K562 (cell line): ENCODE data around the gene AMOTL1. TPM values are rescaled to one million over a fixed set of nuclear protein-coding genes. Genes with fewer than 3 reads are reported as not detected.

Experiments
- ATAC-seq: fragments of 200-7000 bp; cut with Tn5 transposase; 3 replicates; pipeline ENCODE4 v1.9.1; 2020; ENCODE audit warnings: moderate library complexity
- BruUV-seq: library from RNA; stranded (reverse); fragments of 400-500 nt; replicated peaks from 2 replicates; lab custom pipeline; 2021; lab: Mats Ljungman, UMichigan
- CTCF ChIA-PET: fragments of 300-600 bp; formaldehyde crosslinking; extraction: SDS; loops from one replicate; lab custom pipeline; 2021; ENCODE audit warnings: low intra/inter-chr PET ratio; lab: Yijun Ruan, JAX
- POLR2A ChIA-PET: fragments of 300-600, 350-650 bp; sonication (Branson Sonifier 250); formaldehyde crosslinking; extraction: SDS; loops from one replicate; lab custom pipeline; 2021; ENCODE audit warnings: antibody characterized with exemption, inconsistent platforms; lab: Yijun Ruan, JAX
- DNase-seq, 4 experiments: peaks; one replicate each; pipeline versions ENCODE4 v3.0.0 to v3.0.0-alpha.2; 2011 to 2018; ENCODE audit warnings: low spot score in 3 of 4, mixed read lengths in 3 of 4; ENCODE audit errors: extremely low read depth in 1 of 4
- FAIRE-seq: peaks from 2 replicates; lab custom pipeline; 2011; peaks lifted over from hg19 to GRCh38; lab: Jason Lieb, UNC
- H2AFZ ChIP-seq: 2 replicates; pipeline ENCODE4 v1.6.0; 2011; ENCODE audit warnings: low read depth, low read length, control low read depth, inconsistent platforms
- H3K27ac ChIP-seq: fragments of 200-600 bp; 3 replicates; pipeline ENCODE4 v1.8.0; 2011; ENCODE audit warnings: low read depth, mild to moderate bottlenecking, control low read depth, inconsistent platforms, low read length, moderate library complexity, mixed read lengths; ENCODE audit errors: extremely low read depth
- H3K27me3 ChIP-seq, 2 experiments: fragments of 300-600 bp in 1 of 2; 2 replicates in 1 of 2; 3 replicates in 1 of 2; pipeline versions ENCODE4 v1.6.0 to v1.8.0; 2011; ENCODE audit warnings: inconsistent platforms in 2 of 2, low read length in 2 of 2, mild to moderate bottlenecking in 1 of 2, mixed read lengths in 1 of 2, moderate library complexity in 1 of 2; ENCODE audit not compliant: control insufficient read depth in 2 of 2, insufficient read depth in 2 of 2
- H3K36me3 ChIP-seq: fragments of 300-600 bp; 3 replicates; pipeline ENCODE4 v1.8.0; 2011; ENCODE audit warnings: mild to moderate bottlenecking, low read length, inconsistent platforms; ENCODE audit not compliant: control insufficient read depth, insufficient read depth
- H3K4me1 ChIP-seq, 2 experiments: fragments of 200-600 bp in 1 of 2; replicated peaks in 1 of 2; 2 replicates in 1 of 2; 3 replicates in 1 of 2; pipeline versions ENCODE4 v1.5.1 to v1.8.0; 2011; ENCODE audit warnings: inconsistent platforms in 2 of 2, low read length in 2 of 2, mild to moderate bottlenecking in 1 of 2, mixed read lengths in 1 of 2, moderate library complexity in 1 of 2; ENCODE audit not compliant: control insufficient read depth in 2 of 2, insufficient read depth in 2 of 2
- H3K4me2 ChIP-seq: 2 replicates; pipeline ENCODE4 v1.6.1; 2011; ENCODE audit warnings: low read length, control low read depth, inconsistent platforms, mixed read lengths; ENCODE audit not compliant: insufficient read depth
- H3K4me3 ChIP-seq: fragments of 200-600 bp; sonication (generic), shearing (Covaris generic); 2 replicates; pipeline ENCODE4 v1.5.1; 2016; ENCODE audit warnings: control low read depth, inconsistent platforms
- H3K79me2 ChIP-seq: fragments of 200-600 bp; 3 replicates; pipeline ENCODE4 v1.8.0; 2011; ENCODE audit warnings: low read length, inconsistent platforms; ENCODE audit not compliant: control insufficient read depth, insufficient read depth
- H3K9ac ChIP-seq, 2 experiments: 2 replicates each; pipeline versions ENCODE4 v1.6.0 to v1.6.1; 2011; ENCODE audit warnings: low read depth in 2 of 2, low read length in 2 of 2, control low read depth in 1 of 2, inconsistent platforms in 1 of 2, mild to moderate bottlenecking in 1 of 2, mixed read lengths in 1 of 2; ENCODE audit not compliant: insufficient read depth in 1 of 2
- H3K9me1 ChIP-seq: one replicate; pipeline ENCODE4 v1.6.0; 2011; ENCODE audit warnings: inconsistent platforms, mild to moderate bottlenecking, low read length, moderate library complexity; ENCODE audit not compliant: control insufficient read depth, insufficient read depth
- H3K9me3 ChIP-seq: replicated peaks from 2 replicates; pipeline ENCODE4 v1.5.1; 2011; ENCODE audit warnings: low read depth, low read length, inconsistent platforms; ENCODE audit not compliant: control insufficient read depth, insufficient read depth
- H4K20me1 ChIP-seq: replicated peaks from 2 replicates; pipeline ENCODE4 v1.6.1; 2011; ENCODE audit warnings: low read length, inconsistent platforms, mixed read lengths; ENCODE audit not compliant: control insufficient read depth, insufficient read depth
- ARHGAP35 ChIP-seq: fragments of 450-650 bp; IDR thresholded peaks from 2 replicates; pipeline ENCODE4 v1.6.1; 2018; ENCODE audit not compliant: partially characterized antibody
- ASH1L ChIP-seq: fragments of 450-650 bp; IDR thresholded peaks from 2 replicates; pipeline ENCODE4 v1.6.1; 2018; ENCODE audit warnings: borderline replicate concordance, mild to moderate bottlenecking, low read depth; ENCODE audit not compliant: partially characterized antibody
- CREB3 ChIP-seq: fragments of 450-650 bp; conservative IDR thresholded peaks from 2 replicates; pipeline ENCODE4 v1.6.1; 2016; ENCODE audit warnings: missing genetic modification characterization, low read depth, mild to moderate bottlenecking, missing compliant biosample characterization, moderate library complexity
- CREB5 ChIP-seq: fragments of 250-450 bp; sonication (Bioruptor Pico); IDR thresholded peaks from 2 replicates; pipeline ENCODE4 v1.5.0; 2020; ENCODE audit warnings: mild to moderate bottlenecking
- EHMT2 ChIP-seq: fragments of 450-650 bp; IDR thresholded peaks from 2 replicates; pipeline ENCODE4 v1.6.1; 2018; ENCODE audit warnings: antibody characterized with exemption
- ELF4 ChIP-seq: fragments of 450-650 bp; formaldehyde crosslinking; IDR thresholded peaks from 2 replicates; pipeline ENCODE4 v1.4.0; 2022; ENCODE audit warnings: missing genetic modification characterization
- ESRRB ChIP-seq: fragments of 250-450 bp; sonication (Bioruptor Pico); IDR thresholded peaks from 2 replicates; pipeline ENCODE4 v1.5.0; 2020; ENCODE audit warnings: mild to moderate bottlenecking, moderate library complexity, borderline replicate concordance
- EZH2 ChIP-seq: IDR thresholded peaks from 2 replicates; pipeline ENCODE4 v1.6.1; 2012; ENCODE audit warnings: low read depth, mild to moderate bottlenecking, inconsistent platforms, low read length, borderline replicate concordance
- KAT7 ChIP-seq: sonication (generic); formaldehyde crosslinking; IDR thresholded peaks from 2 replicates; pipeline ENCODE4 v1.8.0; 2022; ENCODE audit warnings: missing genetic modification reagents, mild to moderate bottlenecking, borderline replicate concordance
- PPARD ChIP-seq: fragments of 250-450 bp; sonication (Bioruptor Pico); IDR thresholded peaks from 2 replicates; pipeline ENCODE4 v1.8.0; 2022; ENCODE audit warnings: inconsistent platforms, mild to moderate bottlenecking, moderate library complexity
- RBM17 ChIP-seq: fragments of 200-400 bp; formaldehyde crosslinking; IDR thresholded peaks from 2 replicates; pipeline ENCODE4 v1.6.1; 2017; ENCODE audit warnings: low read depth, mild to moderate bottlenecking, low read length, borderline replicate concordance
- SAFB2 ChIP-seq: fragments of 200-400 bp; formaldehyde crosslinking; IDR thresholded peaks from 2 replicates; pipeline ENCODE4 v1.6.1; 2018; ENCODE audit warnings: borderline replicate concordance, low read length, low read depth, moderate library complexity; ENCODE audit not compliant: severe bottlenecking
- TSC22D4 ChIP-seq: fragments of 450-650 bp; IDR thresholded peaks from 2 replicates; pipeline ENCODE4 v1.6.1; 2016; ENCODE audit warnings: missing genetic modification characterization, missing biosample characterization, control low read depth
- ZNF134 ChIP-seq: fragments of 250-450 bp; sonication (Bioruptor Pico); conservative IDR thresholded peaks from 2 replicates; pipeline ENCODE4 v1.4.0; 2020
- WGBS: fragments of 100-300 bp; shearing (Covaris generic); methylation state at CpG from one replicate; pipeline ENCODE4 v1.1.6; 2016; ENCODE audit warnings: low coverage, mixed read lengths; ENCODE audit not compliant: insufficient coverage; ENCODE audit errors: missing lambda C conversion rate; 5-methylcytosine and 5-hydroxymethylcytosine counted together
- in situ Hi-C: fragments of 300-500 bp; cut with MboI; formaldehyde crosslinking; loops from 4 replicates; pipeline ENCODE4 v1.15.0; 2018; ENCODE audit warnings: inconsistent platforms, mixed read lengths
- intact Hi-C: fragments of 100-400 bp; cut with micrococcal nuclease; formaldehyde crosslinking; loops from 2 replicates; pipeline ENCODE4 v1.14.2; 2022
- polyA plus RNA-seq, 8 experiments: library from polyadenylated mRNA; depleted of rRNA in 4 of 8; stranded (reverse) in 5 of 8; unstranded in 3 of 8; fragments of >200 nt; fragmentation: Nextera tagmentation in 2 of 8; fragmentation: Illumina TruSeq in 1 of 8; extraction: Ambion mirVana in 2 of 8; extraction: Trizol in 1 of 8; gene quantifications; 2 replicates each; pipeline versions ENCODE4 v1.2.1 to v1.2.3, GENCODE V29; 2011 to 2014; ENCODE audit warnings: inconsistent platforms in 1 of 8, missing spikeins in 1 of 8
- total RNA-seq, 7 experiments: library from RNA; depleted of rRNA in 6 of 7; stranded (reverse); fragments of >200 nt in 6 of 7; fragmentation: Illumina TruSeq in 2 of 7; extraction: Trizol in 2 of 7; gene quantifications; 2 replicates each; pipeline versions ENCODE4 v1.2.1 to v1.2.3, GENCODE V29; 2011 to 2021; ENCODE audit warnings: low replicate concordance in 1 of 7

Gene AMOTL1
- total and polyA plus RNA-seq, 9 of the 15 experiments (the other 6 are each of a cell fraction or from before 2014, with no cell fraction given): 4.0 to 35.4 (median 14.0) TPM

- FAIRE-seq (no peak), DNase-seq (no peak), ATAC-seq (no peak)
- Histone ChIP-seq H3K9me1 (no peaks in the 10 kb centered on the region), H3K9ac (no peak overlapping the region), H3K4me3 (no peak overlapping the region), H4K20me1 (no peaks in the 10 kb centered on the region), H3K27ac (no peak overlapping the region), H3K4me1 (no peaks in the 10 kb centered on the region; a peak in 2 of 5 replicates), H3K9me3 (no peaks in the 10 kb centered on the region), H2AFZ (no peak overlapping the region), H3K27me3 (no peaks in the 10 kb centered on the region), H3K79me2 (peaks cover 15% of the 10 kb centered on the region; the same call in 1 of the 3 replicates), H3K36me3 (peaks cover 17% of the 10 kb centered on the region), H3K4me2 (no peak overlapping the region)
- intact Hi-C loops (no loop called here), in situ Hi-C loops (no loop called here)
- ChIA-PET CTCF (no interaction called here), POLR2A (interaction anchor here (1.0 kb wide), 1 partner anchor 12 kb away, joined by 3 read pairs; no protein-coding TSS in a partner anchor)
- no TSS peak for BruUV-seq
- TF ChIP-seq TSC22D4: no peak
- TF ChIP-seq CREB5: no peak
- no peak for TF ChIP-seq ZNF134 (CRISPR knock-in tag)
- TF ChIP-seq CREB3 (tag): no peak
- no peak for TF ChIP-seq EHMT2
- TF ChIP-seq EZH2: no peak
- no peak for TF ChIP-seq KAT7 (CRISPR knock-in tag)
- no peak for TF ChIP-seq RBM17
- TF ChIP-seq PPARD: no peak
- no peak for TF ChIP-seq ASH1L
- TF ChIP-seq ARHGAP35: no peak
- no peak for TF ChIP-seq ESRRB (CRISPR knock-in tag)
- TF ChIP-seq SAFB2: no peak
- no peak for TF ChIP-seq ELF4 (CRISPR knock-in tag)
- WGBS: 42% methylated on average over 4 of the region's 4 CpGs
Observed at GRCh38 chr11:94806419-94806818, 38.3 kb downstream of the AMOTL1 start.
